HepG2 (cell line): ENCODE data around the gene MAB21L4. TPM values are rescaled to one million over a fixed set of nuclear protein-coding genes. Genes with fewer than 3 reads are reported as not detected.

Experiments used
- DMAP1 ChIP-seq: IDR thresholded peaks from 2 replicates; pipeline ENCODE4 v1.6.1; 2016
- DNMT3B ChIP-seq: conservative IDR thresholded peaks from 2 replicates; pipeline ENCODE4 v1.6.1; 2016; ENCODE audit warnings: missing biosample characterization, control low read depth
- FOXP4 ChIP-seq: sonication (generic); formaldehyde crosslinking; IDR thresholded peaks from 2 replicates; pipeline ENCODE4 v1.4.0; 2020; ENCODE audit warnings: missing genetic modification reagents
- GMEB1 ChIP-seq: sonication (generic); formaldehyde crosslinking; IDR thresholded peaks from 2 replicates; pipeline ENCODE4 v1.5.1; 2020; ENCODE audit warnings: missing genetic modification reagents, mild to moderate bottlenecking, borderline replicate concordance
- GTF2F1 ChIP-seq: fragments of 150-350 bp; IDR thresholded peaks from 2 replicates; pipeline ENCODE4 v1.6.1; 2014; ENCODE audit warnings: low read length
- HDAC1 ChIP-seq: sonication (generic); formaldehyde crosslinking; IDR thresholded peaks from 2 replicates; pipeline ENCODE4 v1.5.1; 2020; ENCODE audit warnings: mild to moderate bottlenecking, missing genetic modification reagents
- HES4 ChIP-seq: sonication (generic); formaldehyde crosslinking; IDR thresholded peaks from 2 replicates; pipeline ENCODE4 v1.9.0; 2021; ENCODE audit warnings: mild to moderate bottlenecking, missing genetic modification reagents, borderline replicate concordance
- HNRNPH1 ChIP-seq: fragments of 200-400 bp; formaldehyde crosslinking; optimal IDR thresholded peaks from 2 replicates; pipeline ENCODE3; 2017; ENCODE audit warnings: mild to moderate bottlenecking, low read depth, low read length
- HOXD1 ChIP-seq: sonication (generic); formaldehyde crosslinking; IDR thresholded peaks from 2 replicates; pipeline ENCODE4 v1.5.0; 2020; ENCODE audit warnings: missing genetic modification reagents
- KDM6A ChIP-seq: IDR thresholded peaks from 2 replicates; pipeline ENCODE4 v1.6.1; 2016; ENCODE audit warnings: low read depth
- MEIS1 ChIP-seq: sonication (generic); formaldehyde crosslinking; IDR thresholded peaks from 2 replicates; pipeline ENCODE4 v1.9.0; 2021; ENCODE audit warnings: mild to moderate bottlenecking, missing genetic modification reagents, moderate library complexity, borderline replicate concordance
- NFIB ChIP-seq: sonication (generic); formaldehyde crosslinking; IDR thresholded peaks from 2 replicates; pipeline ENCODE4 v1.9.0; 2021; ENCODE audit warnings: missing genetic modification reagents, mild to moderate bottlenecking, borderline replicate concordance
- SOX6 ChIP-seq, 2 experiments: fragments of 450-650 bp in 1 of 2; sonication (generic) in 1 of 2; formaldehyde crosslinking in 1 of 2; IDR thresholded peaks; 2 replicates each; pipeline versions ENCODE4 v1.4.0 to v1.6.1; 2017 to 2020; ENCODE audit warnings: antibody characterized with exemption in 1 of 2, mild to moderate bottlenecking in 1 of 2, missing genetic modification reagents in 1 of 2
- SP4 ChIP-seq: sonication (generic); formaldehyde crosslinking; IDR thresholded peaks from 2 replicates; pipeline ENCODE4 v1.8.1; 2023; ENCODE audit warnings: mild to moderate bottlenecking, missing genetic modification reagents
- ZBTB25 ChIP-seq: IDR thresholded peaks from 2 replicates; pipeline ENCODE4 v1.6.1; 2018; ENCODE audit warnings: missing genetic modification reagents
- ZFY ChIP-seq: sonication (generic); formaldehyde crosslinking; IDR thresholded peaks from 2 replicates; pipeline ENCODE4 v1.4.0; 2020; ENCODE audit warnings: missing genetic modification reagents
- ZMYM4 ChIP-seq: sonication (generic); formaldehyde crosslinking; IDR thresholded peaks from 2 replicates; pipeline ENCODE4 v1.8.1; 2023; ENCODE audit warnings: mild to moderate bottlenecking, missing genetic modification reagents
- ZNF225 ChIP-seq: sonication (generic); formaldehyde crosslinking; IDR thresholded peaks from 2 replicates; pipeline ENCODE4 v1.4.0; 2020; ENCODE audit warnings: mild to moderate bottlenecking, missing genetic modification reagents
- ZNF44 ChIP-seq: sonication (generic); formaldehyde crosslinking; IDR thresholded peaks from 2 replicates; pipeline ENCODE4 v1.5.1; 2020; ENCODE audit warnings: mild to moderate bottlenecking, missing genetic modification reagents
- ZNF451 ChIP-seq: sonication (generic); formaldehyde crosslinking; IDR thresholded peaks from 2 replicates; pipeline ENCODE4 v1.5.0; 2020; ENCODE audit warnings: mild to moderate bottlenecking, missing genetic modification reagents
- ZNF616 ChIP-seq: sonication (generic); formaldehyde crosslinking; IDR thresholded peaks from 2 replicates; pipeline ENCODE4 v1.5.0; 2020; ENCODE audit warnings: low read depth, mild to moderate bottlenecking, missing genetic modification reagents
- ZNF800 ChIP-seq: sonication (generic); formaldehyde crosslinking; IDR thresholded peaks from 2 replicates; pipeline ENCODE4 v1.4.0; 2020; ENCODE audit warnings: missing genetic modification reagents
- ZNF878 ChIP-seq: sonication (generic); formaldehyde crosslinking; IDR thresholded peaks from 2 replicates; pipeline ENCODE4 v1.8.1; 2023; ENCODE audit warnings: mild to moderate bottlenecking, missing genetic modification reagents, moderate library complexity
- polyA plus RNA-seq, 8 experiments: library from polyadenylated mRNA; depleted of rRNA in 3 of 8; stranded (reverse) in 7 of 8; unstranded in 1 of 8; fragments of >200 nt; fragmentation: Illumina TruSeq in 4 of 8; extraction: Trizol in 4 of 8; gene quantifications; 2 replicates each; pipeline versions ENCODE4 v1.2.1 to v1.2.3, GENCODE V29; 2011 to 2016; ENCODE audit warnings: low read depth in 4 of 8, missing spikeins in 1 of 8, mixed read lengths in 1 of 8; ENCODE audit not compliant: insufficient read depth in 1 of 8
- total RNA-seq, 5 experiments: library from RNA; depleted of rRNA; stranded (reverse); fragments of >200 nt; fragmentation: Illumina TruSeq; extraction: Trizol; gene quantifications; 2 replicates each; pipeline ENCODE4 v1.2.3, GENCODE V29; 2016; ENCODE audit warnings: low read depth in 1 of 5

MAB21L4 gene
- total and polyA plus RNA-seq, 2 of the 13 experiments (the other 11 are each of a cell fraction or from before 2014, with no cell fraction given) = 3.0 to 14.0 TPM

- TF ChIP-seq HDAC1 (CRISPR knock-in tag) (peak; percentile 50; the same call in 1 of the 2 replicates), ZNF225 (0 out of 2 replicates have a peak, but pooled peaks have one; percentile 49), SOX6 (IDR thresholded peaks at IDR 0.05) (no peak), SOX6 (CRISPR knock-in tag; IDR thresholded peaks at IDR 0.05) (peak; percentile 98), NFIB (CRISPR knock-in tag) (no peak), GTF2F1 (no peak), ZBTB25 (0 out of 2 replicates have a peak, but pooled peaks have one; percentile 27), HOXD1 (peak; percentile 74; the same call in 1 of the 2 replicates), DNMT3B (CRISPR knock-in tag) (no peak), ZFY (CRISPR knock-in tag) (peak; percentile 78), GMEB1 (CRISPR knock-in tag) (no peak; the same call in 1 of the 2 replicates), DMAP1 (peak; percentile 74), ZNF878 (CRISPR knock-in tag) (peak; percentile 91), ZNF44 (CRISPR knock-in tag) (peak; percentile 62; the same call in 1 of the 2 replicates), HES4 (CRISPR knock-in tag) (peak; percentile 65; the same call in 1 of the 2 replicates), KDM6A (0 out of 2 replicates have a peak, but pooled peaks have one; percentile 12), SP4 (peak; percentile 73; the same call in 1 of the 2 replicates), ZMYM4 (CRISPR knock-in tag) (peak; percentile 41; the same call in 1 of the 2 replicates), ZNF616 (CRISPR knock-in tag) (peak; percentile 59; the same call in 1 of the 2 replicates), MEIS1 (CRISPR knock-in tag) (peak; percentile 81; the same call in 1 of the 2 replicates), ZNF800 (no peak), FOXP4 (CRISPR knock-in tag) (peak; percentile 68), ZNF451 (CRISPR knock-in tag) (peak; percentile 89; the same call in 1 of the 2 replicates), HNRNPH1 (no peak)
Measured at GRCh38 chr2:240868286-240869108, 27.5 kb downstream of the MAB21L4 start, which contains the start of gene AGXT (continued).
